Measurements from ENCODE around the gene HELZ. TPM values are rescaled to one million over a fixed set of nuclear protein-coding genes. Genes with fewer than 3 reads are reported as not detected.

HELZ gene
- total and polyA plus RNA-seq, 2 of the 8 experiments (the other 6 are each of a cell fraction or from before 2014, with no cell fraction given), result 10.0 to 48.7 TPM

- H3K23ac ChIP-seq (ENCODE audit: insufficient read length), result no peak overlapping the region
- no peak overlapping the region for H2BK20ac ChIP-seq (ENCODE audit: low read length)
- no peak overlapping the region for H3K56ac ChIP-seq (replicated peaks; ENCODE audit: insufficient read length, low read depth, low read length)
- H3K23me2 ChIP-seq (ENCODE audit: low read depth, low read length), result no peaks in the 10 kb centered on the region
- TF ChIP-seq TEAD4 (IDR thresholded peaks at IDR 0.05; ENCODE audit: low read depth, low read length) (no peak), CREB1 (IDR thresholded peaks at IDR 0.05) (no peak), CEBPB (IDR thresholded peaks at IDR 0.05; ENCODE audit: low read depth, low read length) (no peak), NRF1 (IDR thresholded peaks at IDR 0.05; ENCODE audit: low read depth, low read length) (no peak), POLR2AphosphoS5 (IDR thresholded peaks at IDR 0.05; ENCODE audit: low read depth, low read length) (no peak), SIX5 (IDR thresholded peaks at IDR 0.05; ENCODE audit: low read depth, low read length) (no peak), MAX (IDR thresholded peaks at IDR 0.05) (no peak), FOSL1 (IDR thresholded peaks at IDR 0.05; ENCODE audit: insufficient read depth, low read depth, low read length) (no peak), SAP30 (IDR thresholded peaks at IDR 0.05; ENCODE audit: insufficient read depth, insufficient replicate concordance, low read length) (no peak), SIRT6 (IDR thresholded peaks at IDR 0.05; ENCODE audit: low read length) (no peak), PHF8 (conservative IDR thresholded peaks at IDR 0.05; ENCODE audit: low read depth, low read length) (no peak), POLR2A (IDR thresholded peaks at IDR 0.05; ENCODE audit: control extremely low read depth in 1 of 2, low read depth in 2 of 2, low read length in 2 of 2) (no peak), CHD2 (IDR thresholded peaks at IDR 0.05; ENCODE audit: low read length) (no peak), SUZ12 (IDR thresholded peaks at IDR 0.05; ENCODE audit: low read length) (no peak), SP2 (IDR thresholded peaks at IDR 0.05; ENCODE audit: low read length) (no peak), EP300 (IDR thresholded peaks at IDR 0.05; ENCODE audit: borderline replicate concordance in 1 of 2, low read depth in 2 of 2, low read length in 2 of 2) (no peak), SRF (IDR thresholded peaks at IDR 0.05; ENCODE audit: low read depth, low read length) (no peak)
- H2BK15ac ChIP-seq (ENCODE audit: low read length), result no peak overlapping the region
- no peak for FAIRE-seq
- H3K4me2 ChIP-seq (ENCODE audit: insufficient read depth in 1 of 2, low read depth in 2 of 2, low read length in 2 of 2), result no peak overlapping the region
- ChIA-PET CTCF (ENCODE audit: partially characterized antibody) (interaction anchor here (0.9 kb wide), 1 partner anchor 19 kb away, joined by 3 read pairs; the partner anchor contains the start of gene CACNG1), POLR2A (ENCODE audit: partially characterized antibody) (no interaction called here)
- no peak overlapping the region for H2BK5ac ChIP-seq (ENCODE audit: low read depth, low read length)
- no peaks in the 10 kb centered on the region for H4K20me1 ChIP-seq (replicated peaks in 1 of 2; ENCODE audit: control insufficient read depth in 1 of 2, insufficient read depth in 2 of 2, low read length in 2 of 2)
- H2AFZ ChIP-seq (ENCODE audit: low read length), result no peak overlapping the region
- H3K79me2 ChIP-seq (ENCODE audit: control insufficient read depth in 1 of 2, insufficient read depth in 2 of 2, low read length in 2 of 2), result no peaks in the 10 kb centered on the region
- 89% methylated on average over 6 of the region's 6 CpGs; no CpG with 5 or more reads in 1 of the 2 experiments for WGBS, 2 experiments (ENCODE audit: extremely low coverage in 1 of 2, insufficient coverage in 1 of 2, insufficient read length in 1 of 2, insufficient replicate concordance in 2 of 2, low coverage in 1 of 2, low lambda C conversion rate in 2 of 2, missing lambda C conversion rate in 1 of 2)
- H4K5ac ChIP-seq (ENCODE audit: insufficient read length, low read depth, low read length), result no peak overlapping the region
- H4K8ac ChIP-seq (ENCODE audit: extremely low read depth, insufficient read depth, low read length), result no peak overlapping the region
- peak overlapping the region; percentile 71; the same call in 1 of the 2 replicates for H3K18ac ChIP-seq (ENCODE audit: extremely low read depth, low read length)
- H2BK120ac ChIP-seq (replicated peaks; ENCODE audit: low read depth, low read length), result no peak overlapping the region
- no peak overlapping the region for H3K4me3 ChIP-seq (ENCODE audit: extremely low read depth in 1 of 4, insufficient read depth in 2 of 4, low read depth in 3 of 4, low read length in 4 of 4)
- H2AK5ac ChIP-seq (ENCODE audit: low read depth, low read length), result no peak overlapping the region
- no peaks in the 10 kb centered on the region for H3K9me3 ChIP-seq (ENCODE audit: insufficient read depth in 2 of 2, low read depth in 1 of 2, low read length in 1 of 2)
- H3K79me1 ChIP-seq (ENCODE audit: low read depth, low read length), result no peaks in the 10 kb centered on the region
- no peaks in the 10 kb centered on the region for H3K36me3 ChIP-seq (ENCODE audit: control insufficient read depth in 2 of 4, insufficient read depth in 4 of 4, low read length in 3 of 4)
- peak in 1 of 2 experiments; percentile 30 for DNase-seq (ENCODE audit: low read depth in 1 of 2, low spot score in 2 of 2)
- H3K14ac ChIP-seq (ENCODE audit: insufficient read length), result no peak overlapping the region
- no peak overlapping the region for H3K27ac ChIP-seq (ENCODE audit: low read depth, low read length)
- no peak overlapping the region for H3K4ac ChIP-seq (replicated peaks; ENCODE audit: insufficient read length, low read depth, low read length)
- no peaks in the 10 kb centered on the region; a peak in 1 of 7 replicates for H3K4me1 ChIP-seq (replicated peaks in 1 of 4; ENCODE audit: control insufficient read depth in 3 of 4, insufficient read depth in 4 of 4, low read length in 3 of 4)
- no peak overlapping the region for H2BK12ac ChIP-seq (ENCODE audit: low read depth, low read length)
- H3K27me3 ChIP-seq (replicated peaks in 1 of 4; ENCODE audit: control insufficient read depth in 3 of 4, extremely low read depth in 1 of 4, insufficient read depth in 3 of 4, low read length in 3 of 4), result no peaks in the 10 kb centered on the region
- no peak overlapping the region for H4K91ac ChIP-seq (replicated peaks; ENCODE audit: insufficient read length, low read length)
- no peak overlapping the region for H3K9ac ChIP-seq (replicated peaks in 1 of 4; ENCODE audit: extremely low read depth in 1 of 4, low read depth in 3 of 4, low read length in 3 of 4)
These were observed 181.9 kb downstream of the HELZ start for GRCh38 chr17:67063141-67063540.
